Tibial nerve (tissue), 4 donors: ENCODE results near the gene SMIM17. TPM values are rescaled to one million over a fixed set of nuclear protein-coding genes. Genes with fewer than 3 reads are reported as not detected.

Source experiments
- DNase-seq, 2 donors: peaks; one replicate each; pipeline ENCODE4 v3.0.0-alpha.2; 2019; ENCODE audit warnings: low spot score in 2 of 2
- H3K27ac ChIP-seq, 4 donors: fragments of 200-600 bp; sonication (generic) in 3 of 4; one replicate each; pipeline ENCODE4 v1.5.1; 2017 to 2019; ENCODE audit warnings: mild to moderate bottlenecking in 1 of 4
- H3K27me3 ChIP-seq, 2 donors: fragments of 200-600 bp; sonication (generic) in 1 of 2; one replicate each; pipeline versions ENCODE4 v1.5.1 to v1.6.0; 2017 to 2019
- H3K36me3 ChIP-seq, 3 donors: fragments of 200-600 bp; sonication (generic); one replicate each; pipeline ENCODE4 v1.5.1; 2018 to 2019
- H3K4me1 ChIP-seq, 4 donors: fragments of 200-600 bp; sonication (generic) in 3 of 4; one replicate each; pipeline ENCODE4 v1.5.1; 2017 to 2019
- H3K4me3 ChIP-seq, 4 donors: fragments of 200-600 bp; sonication (generic) in 3 of 4; one replicate each; pipeline ENCODE4 v1.5.1; 2017 to 2019; ENCODE audit warnings: mild to moderate bottlenecking in 1 of 4, moderate library complexity in 1 of 4
- H3K9me3 ChIP-seq, 4 donors: fragments of 200-600 bp; sonication (generic) in 3 of 4; one replicate each; pipeline ENCODE4 v1.5.1; 2017 to 2019
- CTCF ChIP-seq, 5 experiments: fragments of 200-600 bp in 3 of 5; fragments of 450-650 bp in 2 of 5; sonication (generic) in 3 of 5; IDR thresholded peaks; one replicate each; pipeline ENCODE4 v1.5.1; 2016 to 2019; ENCODE audit warnings: antibody characterized with exemption in 5 of 5, mild to moderate bottlenecking in 3 of 5, moderate library complexity in 2 of 5
- EP300 ChIP-seq, 2 donors: sonication (generic); formaldehyde crosslinking; IDR thresholded peaks; one replicate each; pipeline ENCODE4 v1.6.1; 2017; ENCODE audit warnings: antibody characterized with exemption in 2 of 2, mild to moderate bottlenecking in 1 of 2
- POLR2A ChIP-seq, 2 donors: fragments of 450-650 bp; IDR thresholded peaks; one replicate each; pipeline ENCODE4 v1.6.1; 2017; ENCODE audit warnings: antibody characterized with exemption in 2 of 2, mild to moderate bottlenecking in 2 of 2, moderate library complexity in 2 of 2
- WGBS, 2 donors: methylation state at CpG; one replicate each; pipeline ENCODE4 v1.1.5; 2018; 5-methylcytosine and 5-hydroxymethylcytosine counted together
- total RNA-seq, 4 donors: library from RNA; depleted of rRNA; stranded (reverse); fragments of >200 nt; gene quantifications; one replicate each; pipeline ENCODE4 v1.1.0, GENCODE V29; 2016

Gene SMIM17
- total RNA-seq, result under 1 TPM in 3 of 4 donors, not detected in 1; 0.60 to 0.84 (median 0.78) TPM

- Histone ChIP-seq H3K27ac (no peak within 1 kb of the TSS), H3K9me3 (peaks cover 0 to 81% (median 0%) of the 10 kb centered on the region in 4 donors), H3K36me3 (peaks cover 0 to 35% (median 0%) of the 10 kb centered on the region in 3 donors), H3K4me1 (no peaks in the 10 kb centered on the region), H3K4me3 (no peak within 1 kb of the TSS), H3K27me3 (peaks cover 0 to 9% of the 10 kb centered on the region in 2 donors)
- DNase-seq, result no peak
- TF ChIP-seq EP300 (IDR thresholded peaks at IDR 0.05), result no peak
- TF ChIP-seq POLR2A (IDR thresholded peaks at IDR 0.05), result no peak
- no peak for TF ChIP-seq CTCF (IDR thresholded peaks at IDR 0.05)
- 10 to 14% methylated on average over 45 to 57 of the region's 60 CpGs for WGBS, 2 donors
Observed at GRCh38 chr19:56642711-56643459, at the start of gene SMIM17. SMIM17 (plus strand) TSS chr19:56643159; CDS start chr19:56645668, 2,509 bp downstream.

- TF ChIP-seq CTCF (IDR thresholded peaks at IDR 0.05) (no peak), POLR2A (IDR thresholded peaks at IDR 0.05) (no peak), EP300 (IDR thresholded peaks at IDR 0.05) (no peak)
- H3K27ac ChIP-seq, result peak overlapping the region in 2 of 4 donors; percentile 72 to 83
- peaks cover 0 to 14% (median 3%) of the 10 kb centered on the region in 4 donors for H3K4me1 ChIP-seq
- peaks cover 0 to 27% (median 0%) of the 10 kb centered on the region in 3 donors for H3K36me3 ChIP-seq
- WGBS, 2 donors, result 60 to 65% methylated on average over 4 of the region's 4 CpGs
- H3K9me3 ChIP-seq, result peaks cover 0 to 40% (median 0%) of the 10 kb centered on the region in 4 donors
- no peak for DNase-seq
- H3K4me3 ChIP-seq, result peak overlapping the region; percentile 65 to 97 (median 90)
- H3K27me3 ChIP-seq, result no peaks in the 10 kb centered on the region
Observed at GRCh38 chr19:56594446-56594782, 48.5 kb upstream of the SMIM17 start.

GRCh38 chr19:56594783-56595547 lies 48.0 kb upstream of the SMIM17 start, which contains the start of gene ZNF71:
ZNF71 (plus strand) TSS chr19:56595302; CDS start chr19:56601559, 6,257 bp downstream.
- H3K27ac ChIP-seq, result peak within 1 kb of the TSS; percentile 15 to 87 (median 78)
- TF ChIP-seq EP300 (IDR thresholded peaks at IDR 0.05), result peak in 1 of 2 donors; percentile 54
- TF ChIP-seq POLR2A (IDR thresholded peaks at IDR 0.05), result peak in 1 of 2 donors; percentile 17
- no peak for TF ChIP-seq CTCF (IDR thresholded peaks at IDR 0.05)
- peak; percentile 68 to 69 for DNase-seq
- H3K27me3 ChIP-seq, result no peaks in the 10 kb centered on the region
- H3K4me1 ChIP-seq, result peaks cover 0 to 14% (median 3%) of the 10 kb centered on the region in 4 donors
- 0 to 1% methylated on average over 46 to 51 of the region's 52 CpGs for WGBS, 2 donors
- H3K9me3 ChIP-seq, result peaks cover 0 to 39% (median 0%) of the 10 kb centered on the region in 4 donors
- peaks cover 0 to 27% (median 0%) of the 10 kb centered on the region in 3 donors for H3K36me3 ChIP-seq
- peak within 1 kb of the TSS; percentile 65 to 97 (median 90) for H3K4me3 ChIP-seq

GRCh38 chr19:56595548-56595899 lies 47.4 kb upstream of the SMIM17 start:
- peaks cover 0 to 14% (median 3%) of the 10 kb centered on the region in 4 donors for H3K4me1 ChIP-seq
- WGBS, 2 donors, result 0% methylated on average over 4 of the region's 4 CpGs
- no peak for TF ChIP-seq EP300 (IDR thresholded peaks at IDR 0.05)
- no peak for DNase-seq
- H3K27me3 ChIP-seq, result no peaks in the 10 kb centered on the region
- H3K4me3 ChIP-seq, result peak overlapping the region; percentile 65 to 97 (median 90)
- peaks cover 0 to 36% (median 0%) of the 10 kb centered on the region in 4 donors for H3K9me3 ChIP-seq
- H3K27ac ChIP-seq, result peak overlapping the region; percentile 15 to 87 (median 78)
- H3K36me3 ChIP-seq, result peaks cover 0 to 29% (median 0%) of the 10 kb centered on the region in 3 donors

GRCh38 chr19:56596676-56597075 lies 46.3 kb upstream of the SMIM17 start:
- H3K9me3 ChIP-seq, result peaks cover 0 to 37% (median 2%) of the 10 kb centered on the region in 4 donors
- H3K36me3 ChIP-seq, result peaks cover 0 to 40% (median 4%) of the 10 kb centered on the region in 3 donors
- DNase-seq, result no peak
- no peak overlapping the region for H3K27ac ChIP-seq
- TF ChIP-seq EP300 (IDR thresholded peaks at IDR 0.05), result no peak
- TF ChIP-seq CTCF (IDR thresholded peaks at IDR 0.05), result no peak
- TF ChIP-seq POLR2A (IDR thresholded peaks at IDR 0.05), result no peak
- H3K4me1 ChIP-seq, result peaks cover 0 to 14% (median 3%) of the 10 kb centered on the region in 4 donors
- H3K27me3 ChIP-seq, result no peaks in the 10 kb centered on the region
- H3K4me3 ChIP-seq, result no peak overlapping the region
- WGBS, 2 donors, result 66 to 71% methylated on average over 4 of the region's 4 CpGs
